SHP77 treated with DMSO at 0.1 percent for 48 hours (cell line): ENCODE measurements around the gene RND2.

Source experiments
- DNase-seq: peaks from one replicate; lab custom pipeline; 2025; lab: John Stamatoyannopoulos, UW

Gene RND2

DNA sequence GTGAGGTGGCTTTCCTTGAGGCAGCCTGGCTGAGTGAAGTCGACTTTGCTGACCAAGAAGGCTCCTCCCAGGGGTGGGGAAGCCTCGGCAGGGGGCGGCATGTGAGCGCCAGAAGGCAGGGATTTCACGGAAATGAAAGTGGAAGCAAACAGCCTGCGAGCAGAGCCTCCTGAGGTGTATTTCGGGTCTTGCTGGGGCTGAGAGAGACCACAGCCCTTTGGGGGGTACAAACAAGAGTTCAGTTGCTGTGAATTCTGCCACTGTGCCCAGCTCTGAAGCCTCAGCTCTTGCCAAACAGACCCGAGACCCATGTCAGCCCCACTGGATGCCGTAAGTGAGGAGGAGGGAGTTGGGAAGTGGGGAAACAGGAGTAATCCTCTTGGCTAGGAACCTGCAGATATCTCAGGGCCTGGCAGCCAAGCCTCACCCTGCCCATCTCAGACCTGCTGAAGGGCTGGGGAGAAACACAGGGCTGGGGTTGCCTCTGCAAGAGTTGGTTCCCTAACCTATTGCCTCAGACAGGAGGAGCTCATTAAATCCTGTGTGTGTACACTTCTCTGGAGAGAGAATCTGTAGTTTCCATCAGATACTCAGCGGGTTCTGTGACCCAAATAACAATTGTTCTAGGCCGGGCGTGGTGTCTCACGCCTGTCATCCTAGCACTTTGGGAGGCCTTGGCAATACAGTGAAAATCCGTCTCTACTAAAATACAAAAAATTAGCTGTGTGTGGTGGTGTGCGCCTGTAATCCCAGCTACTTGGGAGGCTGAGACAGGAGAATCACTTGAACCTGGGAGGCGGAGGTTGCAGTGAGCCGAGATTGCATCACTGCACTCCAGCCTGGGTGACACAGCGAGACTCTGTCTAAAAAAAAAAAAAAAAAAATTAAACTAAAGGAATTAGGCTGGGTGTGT lies 18.1 kb upstream of the RND2 start, which contains the start of gene IFI35:
Gene IFI35, plus strand, starts transcription at position 146 of the 913 bp plus-strand sequence. Its CDS starts 164 bp downstream, at position 310.
- DNase-seq, result peak; percentile 26

DNA sequence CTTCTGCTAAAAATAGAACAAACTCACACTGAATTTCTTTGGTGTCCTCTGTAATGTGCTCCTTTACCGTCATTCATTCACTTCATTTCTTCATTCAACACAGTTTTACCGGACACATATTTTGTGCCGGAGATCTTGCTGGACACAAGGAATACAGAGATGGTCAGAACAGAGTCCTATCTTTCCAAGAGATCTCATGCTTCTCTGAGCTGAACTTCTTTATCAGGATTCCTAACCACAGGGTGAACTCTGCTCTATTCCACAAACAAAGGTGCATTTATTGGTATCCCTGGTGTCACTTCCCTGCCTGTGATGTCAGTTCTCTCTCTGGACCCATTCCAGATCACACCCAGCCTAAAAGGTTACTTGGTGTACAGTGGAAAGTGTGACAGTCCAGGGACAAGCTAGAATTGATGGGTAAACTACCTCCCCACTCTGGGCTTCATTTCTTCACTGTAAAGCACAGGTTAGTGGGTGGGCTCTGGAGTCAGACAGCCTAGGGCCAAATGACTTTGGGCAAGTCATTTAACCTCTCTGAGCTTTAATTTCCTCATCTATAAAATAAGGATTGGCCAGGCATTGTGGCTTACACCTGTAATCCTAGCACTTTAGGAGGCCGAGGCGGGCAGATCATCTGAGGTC lies 14.2 kb upstream of the RND2 start:
- no peak for DNase-seq

DNA sequence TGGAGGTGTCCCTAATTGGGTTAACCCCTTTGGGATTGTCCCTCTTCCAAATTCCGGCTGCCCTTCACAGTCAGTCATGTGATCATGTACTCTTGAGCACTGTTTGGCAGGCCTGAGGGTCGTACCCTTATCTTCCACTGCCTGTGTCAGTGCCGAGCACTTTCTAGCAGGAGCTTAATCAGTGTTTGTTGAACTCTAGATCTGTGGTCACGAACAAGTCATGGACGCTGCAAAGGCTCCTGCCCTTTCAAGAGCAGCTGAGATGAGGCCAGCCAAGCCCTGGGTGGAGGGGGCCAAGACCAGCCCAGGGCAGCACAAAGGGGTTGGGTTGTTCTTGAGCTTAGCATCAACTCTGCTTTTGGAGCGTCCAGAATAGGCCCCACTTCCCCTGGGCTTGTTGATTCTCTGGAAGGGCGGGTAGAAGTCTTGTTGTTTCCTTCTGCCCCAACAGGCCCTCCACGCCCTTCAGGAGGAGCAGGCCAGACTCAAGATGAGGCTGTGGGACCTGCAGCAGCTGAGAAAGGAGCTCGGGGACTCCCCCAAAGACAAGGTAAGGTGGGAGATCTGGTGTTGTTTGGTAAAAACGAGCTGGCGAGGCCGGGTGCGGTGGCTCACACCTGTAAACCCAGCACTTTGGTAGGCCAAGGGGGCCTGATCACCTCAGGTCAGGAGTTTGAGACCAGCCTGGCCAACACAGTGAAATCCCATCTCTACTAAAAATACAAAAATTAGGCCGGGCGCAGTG lies 13.1 kb upstream of the RND2 start:
- DNase-seq, result no peak

DNA sequence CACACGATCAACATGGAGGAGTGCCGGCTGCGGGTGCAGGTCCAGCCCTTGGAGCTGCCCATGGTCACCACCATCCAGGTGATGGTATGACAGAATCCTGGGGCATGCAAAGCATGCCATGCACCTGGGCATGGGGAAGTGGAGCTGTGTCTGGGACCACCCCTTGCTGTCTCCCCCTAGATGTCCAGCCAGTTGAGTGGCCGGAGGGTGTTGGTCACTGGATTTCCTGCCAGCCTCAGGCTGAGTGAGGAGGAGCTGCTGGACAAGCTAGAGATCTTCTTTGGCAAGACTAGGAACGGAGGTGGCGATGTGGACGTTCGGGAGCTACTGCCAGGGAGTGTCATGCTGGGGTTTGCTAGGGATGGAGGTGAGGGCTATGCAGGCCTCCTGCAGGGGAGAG lies 11.7 kb upstream of the RND2 start:
- no peak for DNase-seq

DNA sequence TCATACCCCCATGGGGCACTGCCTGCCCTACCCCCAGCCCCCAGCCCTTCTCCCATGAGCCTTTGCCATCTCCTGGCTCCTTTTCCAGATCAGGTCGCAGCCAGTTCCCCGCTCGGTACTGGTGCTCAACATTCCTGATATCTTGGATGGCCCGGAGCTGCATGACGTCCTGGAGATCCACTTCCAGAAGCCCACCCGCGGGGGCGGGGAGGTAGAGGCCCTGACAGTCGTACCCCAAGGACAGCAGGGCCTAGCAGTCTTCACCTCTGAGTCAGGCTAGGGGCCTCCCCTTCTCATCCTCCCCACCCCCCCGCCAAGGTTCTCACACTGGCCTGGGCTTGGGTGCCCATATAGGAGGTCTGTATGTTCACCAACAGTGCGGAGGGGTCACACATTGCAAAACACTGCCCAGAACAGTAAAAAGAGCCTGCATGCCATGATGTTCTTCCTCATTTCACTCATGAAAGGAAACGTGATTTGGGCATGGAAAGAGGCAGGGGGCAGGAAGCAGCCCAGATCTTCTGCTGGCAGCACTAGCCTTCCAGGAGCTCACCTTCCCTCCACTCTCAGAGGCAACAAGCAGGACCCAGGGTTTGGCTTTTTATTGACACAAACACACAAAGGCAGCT lies 10.9 kb upstream of the RND2 start:
- no peak for DNase-seq

DNA sequence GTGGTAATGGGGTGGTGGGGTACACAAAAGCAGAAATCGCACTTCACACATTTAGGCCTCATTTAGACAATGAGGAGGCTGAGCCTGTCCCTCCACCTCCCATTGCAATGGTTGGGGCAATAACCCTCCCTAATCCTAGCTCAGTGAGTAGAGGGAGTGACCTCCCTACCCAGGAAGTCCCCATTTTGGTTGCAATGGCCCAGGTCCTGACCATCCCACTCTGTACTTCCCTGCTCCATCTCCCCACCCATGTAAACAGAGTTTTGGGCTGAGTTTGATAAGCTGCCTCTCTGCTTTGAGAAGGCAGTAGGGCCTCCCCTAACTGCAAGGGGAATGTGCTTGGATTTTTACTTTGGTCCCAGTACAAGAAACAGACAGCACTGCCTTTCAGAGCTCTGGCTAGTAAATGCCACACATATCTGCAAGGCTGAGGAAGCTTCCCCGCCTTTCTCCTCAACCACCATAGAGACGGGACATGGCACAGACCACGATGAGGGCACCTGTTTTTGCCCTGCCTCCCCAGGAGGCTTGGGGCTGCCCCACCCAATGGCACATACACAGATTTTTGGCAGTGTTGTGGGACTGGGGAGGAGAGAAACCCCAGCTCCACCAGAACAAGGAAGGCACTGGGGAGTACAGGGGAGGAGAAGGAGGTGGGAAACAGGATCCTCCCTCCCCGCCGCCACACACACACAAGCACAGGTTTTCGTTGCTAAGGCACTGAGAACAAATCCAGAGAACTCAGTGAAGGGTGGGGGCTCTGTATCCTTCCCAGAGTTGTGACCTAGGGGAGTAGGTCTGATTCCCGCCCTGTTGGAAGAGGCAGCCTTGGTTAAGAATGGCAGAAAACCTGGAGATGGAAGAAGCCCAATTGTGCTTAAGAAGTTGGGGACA lies 10.1 kb upstream of the RND2 start:
- no peak for DNase-seq

DNA sequence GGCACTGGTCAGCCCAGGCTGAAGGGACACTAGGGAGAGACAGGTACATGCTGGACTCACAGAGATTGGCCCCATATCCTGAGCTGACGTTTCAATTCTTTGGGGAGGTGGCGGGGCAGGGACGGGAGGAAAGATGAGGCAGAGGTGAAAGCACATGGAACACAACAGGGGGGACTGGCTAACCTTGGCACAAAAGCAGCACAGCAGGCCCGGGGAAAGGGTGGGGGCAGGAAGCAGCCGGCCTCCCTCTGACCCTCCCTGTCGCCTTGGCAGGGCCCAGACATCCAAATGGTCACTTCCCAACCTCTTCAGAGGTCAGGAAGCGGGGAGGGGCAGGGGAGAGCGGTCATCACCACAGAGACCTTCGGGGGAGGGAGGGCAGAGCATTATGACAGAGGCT lies 9.5 kb upstream of the RND2 start:
- DNase-seq, result no peak

DNA sequence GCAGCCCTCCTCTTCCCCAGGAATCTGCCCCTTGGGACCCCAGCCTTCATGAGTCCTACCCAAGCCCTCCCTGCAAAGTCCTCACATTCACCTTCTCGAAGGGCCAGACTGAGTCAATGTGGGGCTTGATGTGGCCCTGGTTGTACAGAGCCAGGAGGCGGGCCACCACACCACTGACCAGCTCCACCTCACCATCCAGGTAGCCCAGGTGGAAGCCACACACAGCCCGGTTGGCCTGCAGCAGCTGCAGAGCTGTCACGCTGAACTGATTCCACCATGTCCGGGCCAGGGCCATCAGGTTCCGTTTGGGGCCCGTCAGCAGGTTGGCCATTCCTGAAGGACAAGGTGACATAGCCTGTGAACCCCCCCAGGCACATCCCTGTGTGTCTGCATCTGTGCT lies 8.8 kb upstream of the RND2 start:
- DNase-seq, result no peak

DNA sequence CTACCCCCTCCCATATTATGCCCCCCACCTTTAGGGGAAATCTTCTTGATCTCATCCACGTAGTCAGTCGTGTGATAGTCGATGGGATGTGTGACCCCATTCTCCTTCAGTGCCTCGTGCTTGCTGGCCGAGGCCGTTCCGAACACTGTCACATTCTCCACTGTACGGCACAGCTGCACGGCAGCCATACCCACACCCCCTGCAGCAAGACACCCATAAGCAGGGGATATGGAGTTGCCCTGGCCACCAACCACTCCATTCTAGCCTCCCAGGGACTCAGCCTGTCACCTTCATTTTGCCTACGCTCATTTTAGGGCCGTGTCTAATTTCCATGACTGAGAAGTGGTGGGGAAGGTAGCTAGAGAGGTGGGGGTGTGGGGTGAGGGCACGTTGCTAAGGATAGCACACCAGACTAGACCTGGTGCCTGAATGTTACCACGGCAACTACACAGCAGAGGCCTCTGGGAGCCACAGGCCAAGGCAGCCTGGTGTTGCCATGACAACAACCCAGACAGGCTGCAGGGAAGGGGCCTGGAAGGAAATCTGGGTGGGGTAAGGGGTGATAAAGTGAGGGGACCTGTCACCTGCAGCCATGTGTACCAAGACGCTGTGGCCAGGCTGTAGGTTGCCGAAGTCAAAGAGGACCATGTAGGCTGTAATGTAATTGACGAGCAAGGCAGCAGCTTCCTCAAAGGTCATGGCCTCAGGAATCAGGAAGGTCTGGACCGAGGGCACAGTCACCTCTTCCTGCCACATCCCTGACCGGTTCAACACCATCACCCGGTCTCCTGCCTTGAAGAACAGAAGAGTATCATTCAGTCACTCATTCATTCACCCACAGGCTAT lies 6.8 kb upstream of the RND2 start:
- no peak for DNase-seq

DNA sequence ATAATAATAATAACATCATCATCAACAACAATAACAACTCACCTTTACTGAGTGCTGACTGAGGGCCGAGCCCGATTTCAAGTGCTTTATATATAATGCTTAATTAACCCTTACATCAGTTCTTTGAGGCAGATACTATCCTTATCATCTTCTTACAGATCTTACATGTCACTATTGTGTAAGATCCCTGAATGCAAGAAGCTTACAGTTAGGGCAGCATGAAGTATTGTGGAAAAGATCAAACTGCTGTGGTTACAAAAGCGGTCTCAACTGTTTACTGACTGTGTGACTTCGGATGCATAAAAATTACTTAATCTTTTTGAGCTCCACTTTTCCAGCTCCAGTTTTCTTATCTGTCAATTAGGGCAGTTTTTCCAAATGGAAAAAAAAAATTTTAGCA lies 6.1 kb upstream of the RND2 start:
- no peak for DNase-seq

DNA sequence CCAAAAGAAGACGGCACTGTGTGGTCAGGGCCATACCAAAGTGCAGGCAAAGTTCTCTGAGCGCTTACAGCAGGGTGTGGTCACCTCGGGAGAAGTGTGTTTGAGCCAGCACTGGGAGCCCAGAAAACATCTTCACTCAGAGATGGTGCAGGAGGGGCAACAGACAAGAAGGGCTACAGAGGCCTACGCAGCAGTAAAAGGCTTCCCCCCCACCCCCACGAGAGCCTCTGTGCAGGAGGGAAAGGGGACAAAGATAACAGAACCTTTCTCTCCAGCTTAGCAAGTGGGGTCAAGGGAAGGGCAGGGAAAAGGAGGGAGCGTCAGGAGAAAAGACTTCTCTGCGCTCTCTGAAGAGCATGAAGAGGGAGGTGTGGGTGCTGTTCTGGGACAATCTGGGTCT lies 5.6 kb upstream of the RND2 start:
- DNase-seq, result no peak

DNA sequence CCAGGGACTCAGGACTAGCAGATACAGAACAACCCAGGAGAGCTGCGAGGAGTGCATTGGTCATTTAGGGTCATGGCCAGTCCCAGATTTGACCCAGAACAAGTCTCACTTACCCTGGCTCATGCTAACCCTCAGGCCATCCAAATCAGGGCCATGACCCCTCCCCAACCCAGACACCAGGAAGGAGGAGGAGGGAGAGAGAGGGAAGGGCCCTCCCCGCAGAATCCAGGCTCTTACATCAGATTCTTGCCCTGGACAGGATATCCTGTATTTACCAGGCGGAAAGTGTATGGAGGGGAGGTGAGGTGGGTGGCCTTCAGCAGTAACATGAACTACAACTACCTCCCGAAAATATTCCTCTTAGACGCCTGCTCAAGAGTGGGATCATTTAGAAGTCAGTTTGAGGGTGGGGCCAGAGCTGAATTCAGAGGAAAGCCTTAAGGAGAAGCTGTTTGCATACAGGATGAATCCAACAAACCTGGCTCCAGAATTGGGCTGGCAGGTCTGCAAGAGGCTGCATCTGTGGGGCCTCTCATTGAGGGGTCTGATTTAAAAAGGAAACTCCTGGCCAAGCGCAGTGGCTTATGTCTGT lies 4.9 kb upstream of the RND2 start:
- DNase-seq, result no peak

DNA sequence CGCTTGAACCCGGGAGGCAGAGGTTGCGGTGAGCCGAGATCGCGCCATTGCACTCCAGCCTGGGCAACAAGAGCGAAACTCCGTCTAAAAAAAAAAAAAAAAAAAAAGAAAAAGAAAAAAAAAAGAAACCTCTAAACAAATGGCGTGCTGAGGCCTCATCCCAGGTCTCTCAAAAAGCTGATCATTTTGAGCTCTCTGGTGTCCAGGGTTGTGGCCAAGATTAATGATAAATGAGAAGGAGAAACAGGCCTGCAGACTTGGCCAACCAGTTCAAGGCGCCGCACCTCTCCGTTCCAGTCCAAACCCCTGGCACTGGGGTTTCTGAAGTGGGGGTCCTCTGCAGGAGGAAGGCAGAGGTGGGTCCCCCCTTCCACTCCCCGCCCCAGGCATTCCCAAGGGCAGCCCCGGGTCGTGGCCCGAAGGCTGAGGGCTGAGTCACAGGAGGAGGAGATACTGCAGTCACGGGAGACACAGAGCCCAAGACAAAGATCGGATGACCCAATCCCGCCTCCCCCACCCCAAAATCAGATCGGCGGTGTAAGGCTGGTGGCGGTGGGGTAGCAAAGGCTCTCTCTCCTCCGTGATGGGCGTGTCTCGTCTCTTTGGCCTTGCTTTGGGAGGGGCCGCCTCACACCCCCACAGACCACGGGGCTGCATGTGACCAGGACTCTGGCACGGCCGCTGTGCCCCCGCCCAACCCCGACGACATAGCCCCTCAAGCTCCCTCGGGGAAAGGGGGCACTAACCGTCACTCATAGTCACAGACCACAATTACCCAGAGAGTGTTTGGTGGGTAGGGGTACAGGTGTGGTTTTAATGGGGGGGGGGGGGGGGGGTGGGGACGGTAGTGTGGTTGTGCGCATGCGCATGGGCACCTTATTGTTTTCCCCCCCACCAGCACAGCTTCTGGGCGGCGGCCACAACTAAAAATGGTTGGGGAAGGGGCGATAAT lies 4.0 kb upstream of the RND2 start:
- DNase-seq, result no peak

DNA sequence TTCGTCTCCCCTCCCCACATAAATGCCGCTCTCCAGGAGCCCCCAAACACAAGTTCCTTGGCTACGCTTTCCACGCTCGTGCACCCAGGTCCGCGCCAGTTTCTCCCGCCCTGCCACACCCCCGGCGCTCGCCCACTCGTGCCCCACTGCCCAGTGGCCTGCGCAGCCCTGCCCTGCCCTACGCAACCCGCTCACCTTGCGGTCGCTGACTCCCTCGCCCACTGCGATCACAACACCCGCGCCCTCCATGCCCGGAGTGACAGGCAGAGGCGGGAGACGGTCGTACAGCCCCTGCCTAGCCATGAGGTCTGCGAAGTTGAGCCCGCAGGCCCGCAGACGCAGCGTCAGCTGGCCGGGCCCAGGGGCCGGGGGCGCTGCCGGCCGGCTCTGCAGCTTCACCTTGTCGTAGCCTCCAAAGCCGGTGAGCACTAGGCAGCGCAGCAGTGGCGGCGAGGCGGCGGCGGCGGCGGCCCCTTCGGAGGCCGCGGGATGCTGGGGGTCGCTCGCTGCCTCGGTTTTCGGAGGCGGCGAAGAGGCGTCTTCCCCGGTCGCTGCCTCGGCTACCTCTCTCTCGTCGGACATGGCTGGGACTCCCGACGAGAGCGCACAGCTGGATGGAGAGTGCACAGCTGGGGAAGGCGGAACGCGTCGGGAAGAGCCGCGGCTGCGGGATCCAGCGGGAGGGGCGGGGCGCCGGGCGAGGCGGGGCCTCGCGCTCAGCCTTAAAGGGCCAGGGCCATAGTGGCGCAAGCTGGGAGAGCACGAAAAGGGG lies 3.1 kb upstream of the RND2 start, which contains the start of gene VAT1:
Gene VAT1, minus strand, starts transcription at position 645 of the 772 bp plus-strand sequence. Its CDS starts 63 bp downstream, at position 582.
- peak; percentile 28 for DNase-seq

DNA sequence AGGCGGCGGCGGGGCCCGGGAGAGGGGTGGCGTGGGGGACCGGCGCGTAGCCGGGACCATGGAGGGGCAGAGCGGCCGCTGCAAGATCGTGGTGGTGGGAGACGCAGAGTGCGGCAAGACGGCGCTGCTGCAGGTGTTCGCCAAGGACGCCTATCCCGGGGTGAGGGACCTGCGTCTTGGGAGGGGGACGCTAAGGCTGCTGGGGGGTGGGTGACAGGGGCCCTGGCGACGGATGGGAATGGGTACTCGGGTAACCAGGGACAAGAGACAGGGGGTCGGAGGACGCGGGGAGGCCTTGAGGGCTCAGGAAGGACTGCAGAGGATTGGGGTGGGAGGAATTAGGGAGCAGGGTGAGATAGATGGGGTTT lies 243 bp downstream of the RND2 start:
- DNase-seq, result no peak

DNA sequence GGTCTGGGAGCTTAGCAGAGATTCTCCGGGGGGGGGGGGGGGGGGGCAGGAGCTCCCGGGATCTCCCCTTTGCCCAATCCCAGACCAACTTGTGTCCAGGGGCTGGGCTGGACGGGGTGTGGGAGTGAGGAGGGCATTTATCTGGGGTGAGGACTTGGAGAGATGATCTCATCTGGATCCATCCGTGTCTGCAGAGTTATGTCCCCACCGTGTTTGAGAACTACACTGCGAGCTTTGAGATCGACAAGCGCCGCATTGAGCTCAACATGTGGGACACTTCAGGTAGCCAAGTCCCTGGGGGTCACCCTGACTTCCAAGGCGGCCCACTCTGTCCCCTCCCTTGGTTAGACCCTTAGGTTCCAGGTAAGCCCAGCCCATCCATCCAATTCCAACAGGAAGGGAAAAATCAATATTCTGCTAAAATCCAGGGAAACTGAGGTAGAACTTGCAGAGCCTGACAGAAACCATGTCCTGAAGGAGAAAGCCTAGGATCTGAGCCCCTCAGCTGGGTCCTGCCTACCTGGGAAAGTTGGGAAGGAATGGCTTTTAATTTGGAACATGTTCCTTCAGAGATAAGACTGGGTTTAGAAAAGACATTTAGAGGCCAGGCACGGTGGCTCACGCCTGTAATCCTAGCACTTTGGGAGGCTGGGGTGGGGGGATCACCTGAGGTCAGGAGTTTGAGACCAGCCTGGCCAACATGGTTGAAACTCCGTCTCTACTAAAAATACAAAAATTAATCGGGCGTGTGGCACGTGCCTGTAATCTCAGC lies 921 bp downstream of the RND2 start:
- DNase-seq, result no peak

DNA sequence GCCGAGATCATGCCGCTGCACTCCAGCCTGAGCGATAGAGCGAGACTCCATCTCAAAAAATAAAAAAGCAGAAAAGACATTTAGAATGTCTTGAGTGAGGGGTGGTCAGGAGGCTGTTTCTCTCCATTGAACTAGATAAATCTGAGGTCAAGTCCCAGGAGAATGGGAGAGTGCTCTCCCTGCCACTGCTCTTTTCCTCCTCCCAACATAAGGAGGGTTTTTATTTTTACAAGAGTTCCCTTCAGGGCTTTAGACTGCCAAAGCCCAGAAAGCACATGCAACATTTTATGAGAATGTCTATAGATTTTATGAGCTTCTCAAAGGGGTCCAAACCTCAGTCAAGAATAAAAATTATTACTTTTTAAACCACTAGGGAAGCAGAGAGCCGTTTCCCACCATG lies 1.6 kb downstream of the RND2 start:
- no peak for DNase-seq
